ENCODE data around the gene MYOCD. TPM values are rescaled to one million over a fixed set of nuclear protein-coding genes. Genes with fewer than 3 reads are reported as not detected.
A peak's percentile ranks its signal among the peaks of the same experiment; 100 is the strongest.

MYOCD gene
- total RNA-seq, 3 donors from 2014 or later: 0.64 to 2.6 (median 1.5) TPM

DNA sequence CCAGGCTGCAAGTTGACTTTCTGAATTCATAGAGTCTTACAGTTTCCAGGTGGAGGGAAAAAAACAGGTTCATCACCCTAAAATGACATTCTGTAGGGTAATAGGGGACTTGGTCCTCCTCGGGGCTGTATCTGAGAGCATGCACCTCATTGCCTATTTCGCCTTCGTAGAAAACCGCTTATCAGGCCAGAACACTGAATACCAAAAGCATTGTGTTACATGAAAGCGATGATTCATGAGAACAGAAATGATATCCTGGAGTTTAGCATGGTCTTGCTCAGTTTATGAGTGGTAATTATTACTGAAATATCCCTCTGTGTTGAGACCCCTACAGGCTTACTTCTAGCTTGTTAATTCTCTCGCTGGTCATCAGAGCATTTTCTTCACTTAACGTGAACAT lies 62.2 kb downstream of the MYOCD start:
- TF ChIP-seq, protein P1, sequence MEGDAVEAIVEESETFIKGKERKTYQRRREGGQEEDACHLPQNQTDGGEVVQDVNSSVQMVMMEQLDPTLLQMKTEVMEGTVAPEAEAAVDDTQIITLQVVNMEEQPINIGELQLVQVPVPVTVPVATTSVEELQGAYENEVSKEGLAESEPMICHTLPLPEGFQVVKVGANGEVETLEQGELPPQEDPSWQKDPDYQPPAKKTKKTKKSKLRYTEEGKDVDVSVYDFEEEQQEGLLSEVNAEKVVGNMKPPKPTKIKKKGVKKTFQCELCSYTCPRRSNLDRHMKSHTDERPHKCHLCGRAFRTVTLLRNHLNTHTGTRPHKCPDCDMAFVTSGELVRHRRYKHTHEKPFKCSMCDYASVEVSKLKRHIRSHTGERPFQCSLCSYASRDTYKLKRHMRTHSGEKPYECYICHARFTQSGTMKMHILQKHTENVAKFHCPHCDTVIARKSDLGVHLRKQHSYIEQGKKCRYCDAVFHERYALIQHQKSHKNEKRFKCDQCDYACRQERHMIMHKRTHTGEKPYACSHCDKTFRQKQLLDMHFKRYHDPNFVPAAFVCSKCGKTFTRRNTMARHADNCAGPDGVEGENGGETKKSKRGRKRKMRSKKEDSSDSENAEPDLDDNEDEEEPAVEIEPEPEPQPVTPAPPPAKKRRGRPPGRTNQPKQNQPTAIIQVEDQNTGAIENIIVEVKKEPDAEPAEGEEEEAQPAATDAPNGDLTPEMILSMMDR (IDR thresholded peaks at IDR 0.05): no peak
- TF ChIP-seq POLR2A (IDR thresholded peaks at IDR 0.05): no peak
- no peak for TF ChIP-seq POLR2AphosphoS5 (IDR thresholded peaks at IDR 0.05)
- Histone ChIP-seq H3K9me3 (no peaks in the 10 kb centered on the region), H3K27me3 (no peaks in the 10 kb centered on the region), H3K4me3 (no peak overlapping the region), H3K27ac (no peak overlapping the region), H3K36me3 (no peaks in the 10 kb centered on the region), H3K4me1 (no peaks in the 10 kb centered on the region)
- intact Hi-C loops (cut with DNase I; ENCODE audit: low total_unique reads): no loop called here
- no peak for DNase-seq (ENCODE audit: low spot score in 2 of 2)

DNA sequence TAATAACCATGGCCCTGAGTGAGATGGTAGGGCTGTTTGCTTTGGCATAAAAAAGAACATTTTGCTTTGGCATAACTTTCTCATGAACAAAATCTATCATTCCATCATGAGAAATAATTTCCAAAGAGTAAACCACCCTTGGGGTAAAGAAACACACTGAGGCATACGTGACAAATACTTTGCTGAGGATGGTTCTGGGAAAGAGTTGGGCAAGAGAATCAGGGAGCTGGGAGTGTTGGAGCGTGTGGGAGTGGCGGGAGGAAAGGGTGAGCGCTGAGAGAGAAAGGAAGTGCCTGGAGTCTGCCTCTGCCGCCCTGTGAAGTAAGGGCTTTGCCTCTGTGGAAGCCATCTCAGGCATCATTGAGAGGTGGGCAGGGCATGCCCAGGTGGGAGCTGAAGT lies 63.4 kb downstream of the MYOCD start:
- H3K4me3 ChIP-seq: no peak overlapping the region
- TF ChIP-seq, protein P1 (IDR thresholded peaks at IDR 0.05): no peak
- TF ChIP-seq POLR2A (IDR thresholded peaks at IDR 0.05): no peak
- no peak for TF ChIP-seq POLR2AphosphoS5 (IDR thresholded peaks at IDR 0.05)
- H3K27me3 ChIP-seq: no peaks in the 10 kb centered on the region
- no peak for DNase-seq (ENCODE audit: low spot score in 2 of 2)
- no peak overlapping the region for H3K27ac ChIP-seq
- no peaks in the 10 kb centered on the region for H3K9me3 ChIP-seq
- no peaks in the 10 kb centered on the region for H3K36me3 ChIP-seq
- intact Hi-C loops (cut with DNase I; ENCODE audit: low total_unique reads): no loop called here
- no peaks in the 10 kb centered on the region for H3K4me1 ChIP-seq

DNA sequence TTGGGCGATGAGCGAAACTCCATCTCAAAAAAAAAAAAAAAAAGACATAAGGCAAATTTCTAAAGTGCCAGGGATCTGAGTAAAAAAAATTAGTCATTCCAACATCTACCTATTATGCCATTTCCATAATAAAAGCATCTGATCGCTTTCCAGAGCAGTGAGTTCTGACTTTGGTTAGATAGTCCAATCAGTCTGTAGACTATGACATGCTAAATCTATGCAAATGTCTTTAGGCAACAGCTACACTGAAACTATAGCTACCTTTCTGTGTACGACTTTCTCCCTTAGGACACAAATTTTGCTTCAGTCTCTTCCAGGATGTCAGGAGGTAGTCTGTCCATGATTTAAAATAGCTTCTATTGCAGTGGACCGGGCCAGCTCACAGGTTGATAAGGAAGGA lies 64.7 kb downstream of the MYOCD start:
- Histone ChIP-seq H3K27ac (peak overlapping the region; percentile 73 to 79), H3K4me1 (no peaks in the 10 kb centered on the region), H3K27me3 (no peaks in the 10 kb centered on the region), H3K36me3 (no peaks in the 10 kb centered on the region), H3K4me3 (peak overlapping the region in 1 of 3 donors; percentile 49), H3K9me3 (no peaks in the 10 kb centered on the region)
- intact Hi-C loops (cut with DNase I; ENCODE audit: low total_unique reads): no loop called here
- no peak for TF ChIP-seq POLR2A (IDR thresholded peaks at IDR 0.05)
- DNase-seq (ENCODE audit: low spot score in 2 of 2): no peak

DNA sequence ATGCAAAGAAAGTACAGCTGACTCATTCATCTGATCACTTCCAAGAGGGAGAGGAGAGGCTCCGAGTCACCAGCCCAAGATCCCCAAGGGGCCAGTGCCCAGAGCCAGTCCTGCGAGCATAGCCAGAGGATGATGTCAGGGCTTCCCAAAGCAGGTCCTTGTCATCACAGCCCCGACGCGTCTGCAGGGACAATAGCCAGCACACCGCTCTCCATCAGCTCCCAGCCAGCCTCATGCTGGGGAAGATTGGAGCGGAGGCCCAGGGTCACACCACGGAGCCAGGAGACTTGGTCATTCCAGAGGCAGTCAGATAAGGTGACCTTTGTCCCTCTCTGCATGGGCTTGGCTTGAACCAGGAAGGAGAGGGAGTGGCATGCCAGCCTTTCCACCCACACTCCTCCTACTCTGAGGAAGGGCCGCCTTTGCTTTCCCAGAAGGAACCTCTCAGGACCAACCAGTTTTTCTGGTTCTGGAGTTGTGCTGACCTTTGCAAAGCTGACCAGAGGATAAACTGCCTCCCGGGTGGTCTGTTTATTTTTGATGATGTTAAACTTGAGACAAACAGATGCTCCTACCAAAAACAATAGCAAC lies 65.3 kb downstream of the MYOCD start:
- DNase-seq (ENCODE audit: low spot score in 2 of 2): peak; percentile 67 to 70
- intact Hi-C loops (cut with DNase I; ENCODE audit: low total_unique reads): no loop called here

DNA sequence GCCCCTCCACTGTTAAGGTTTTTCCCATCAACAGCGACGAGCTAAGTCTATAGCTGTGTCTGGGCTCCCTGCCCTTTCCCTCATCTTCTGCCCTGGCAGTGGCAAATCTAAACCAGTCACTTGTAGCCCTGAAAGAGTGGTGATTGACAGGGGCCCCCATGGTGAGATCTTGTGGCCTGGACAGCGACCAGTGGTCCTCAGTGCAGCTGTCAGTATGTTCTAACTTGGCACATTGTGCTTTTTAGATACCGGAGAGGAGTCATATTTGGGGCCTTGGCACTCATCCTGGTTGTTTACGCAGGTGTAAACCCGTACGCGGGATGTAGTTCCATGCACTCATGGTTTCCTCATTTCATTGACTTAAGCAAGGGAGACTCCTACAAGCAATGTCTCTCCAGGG lies 66.1 kb downstream of the MYOCD start:
- Histone ChIP-seq H3K36me3 (no peaks in the 10 kb centered on the region), H3K9me3 (no peaks in the 10 kb centered on the region), H3K4me3 (no peak overlapping the region), H3K27ac (peak overlapping the region; percentile 31 to 79), H3K27me3 (no peaks in the 10 kb centered on the region), H3K4me1 (no peaks in the 10 kb centered on the region)
- no peak for TF ChIP-seq POLR2AphosphoS5 (IDR thresholded peaks at IDR 0.05)
- TF ChIP-seq, protein P1 (IDR thresholded peaks at IDR 0.05): no peak
- no peak for TF ChIP-seq POLR2A (IDR thresholded peaks at IDR 0.05)
- intact Hi-C loops (cut with DNase I; ENCODE audit: low total_unique reads): no loop called here
- no peak for DNase-seq (ENCODE audit: low spot score in 2 of 2)

More for the DNA sequence above, 65.3 kb downstream of the MYOCD start:
- H3K27me3 ChIP-seq: no peaks in the 10 kb centered on the region
- H3K27ac ChIP-seq: peak overlapping the region; percentile 73 to 79
- TF ChIP-seq, protein P1 (IDR thresholded peaks at IDR 0.05): no peak
- TF ChIP-seq POLR2A (IDR thresholded peaks at IDR 0.05) (no peak), POLR2AphosphoS5 (IDR thresholded peaks at IDR 0.05) (peak in 1 of 3 donors; percentile 48)
- H3K4me3 ChIP-seq: peak overlapping the region in 1 of 3 donors; percentile 49
- H3K36me3 ChIP-seq: no peaks in the 10 kb centered on the region
- H3K9me3 ChIP-seq: no peaks in the 10 kb centered on the region
- no peaks in the 10 kb centered on the region for H3K4me1 ChIP-seq
